HG03354 (cell line): ENCODE measurements around the gene PTPRN2.

ENCODE experiments used
- ATAC-seq: cut with Tn5 transposase; IDR thresholded peaks from one replicate; pipeline ENCODE4 v1.9.1; 2021; ENCODE audit warnings: mild to moderate bottlenecking; ENCODE audit not compliant: unreplicated experiment, poor library complexity, severe bottlenecking

The PTPRN2 gene

DNA sequence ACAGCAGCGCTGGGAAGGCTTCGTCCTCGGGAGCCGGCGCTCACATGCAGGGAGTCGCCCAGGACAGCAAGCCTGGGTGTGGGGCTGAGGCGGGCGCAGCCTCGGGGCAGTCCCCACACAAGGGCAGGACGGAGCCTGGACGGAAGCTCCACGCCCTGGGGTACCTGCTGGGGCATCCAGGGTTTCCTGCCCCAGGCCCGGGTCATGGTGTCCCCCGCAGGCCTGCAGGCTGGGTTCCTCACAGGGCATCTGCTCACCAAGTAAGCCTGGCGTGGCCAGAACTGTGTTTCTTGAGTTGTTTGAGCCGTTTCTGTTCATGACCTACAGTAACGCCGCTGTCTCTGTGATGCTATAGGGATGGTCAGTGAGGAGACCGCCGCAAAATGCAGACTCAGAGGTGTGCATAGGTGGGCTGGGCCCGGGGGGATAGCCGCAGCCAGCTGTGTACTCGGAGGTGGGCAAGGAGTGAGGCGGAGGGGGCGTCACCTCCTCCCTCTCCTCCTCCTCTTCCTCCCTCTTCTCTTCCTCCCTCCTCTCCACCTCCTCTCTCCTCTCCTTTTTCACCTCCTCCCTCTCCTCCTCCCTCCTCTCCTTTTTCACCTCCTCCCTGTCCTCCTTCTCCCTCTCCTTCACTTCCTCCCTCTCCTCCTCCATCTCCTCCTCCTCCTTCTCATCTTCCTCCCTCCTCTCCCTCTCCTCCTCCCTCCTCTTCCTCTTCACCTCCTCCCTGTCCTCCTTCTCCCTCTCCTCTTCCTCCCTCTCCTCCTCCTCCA, 811.9 kb downstream of the PTPRN2 start:
- no peak for ATAC-seq

- no peak for ATAC-seq
Measured at GRCh38 chr7:157775021-157775559, 812.5 kb downstream of the PTPRN2 start.

GRCh38 chr7:157774495-157774894, 813.1 kb downstream of the PTPRN2 start:
- no peak for ATAC-seq

- ATAC-seq: no peak
Measured at GRCh38 chr7:157773361-157773760, 814.3 kb downstream of the PTPRN2 start.

GRCh38 chr7:157772486-157773130, 815.0 kb downstream of the PTPRN2 start:
- no peak for ATAC-seq

GRCh38 chr7:157771689-157772088, 815.9 kb downstream of the PTPRN2 start:
- ATAC-seq: no peak

DNA sequence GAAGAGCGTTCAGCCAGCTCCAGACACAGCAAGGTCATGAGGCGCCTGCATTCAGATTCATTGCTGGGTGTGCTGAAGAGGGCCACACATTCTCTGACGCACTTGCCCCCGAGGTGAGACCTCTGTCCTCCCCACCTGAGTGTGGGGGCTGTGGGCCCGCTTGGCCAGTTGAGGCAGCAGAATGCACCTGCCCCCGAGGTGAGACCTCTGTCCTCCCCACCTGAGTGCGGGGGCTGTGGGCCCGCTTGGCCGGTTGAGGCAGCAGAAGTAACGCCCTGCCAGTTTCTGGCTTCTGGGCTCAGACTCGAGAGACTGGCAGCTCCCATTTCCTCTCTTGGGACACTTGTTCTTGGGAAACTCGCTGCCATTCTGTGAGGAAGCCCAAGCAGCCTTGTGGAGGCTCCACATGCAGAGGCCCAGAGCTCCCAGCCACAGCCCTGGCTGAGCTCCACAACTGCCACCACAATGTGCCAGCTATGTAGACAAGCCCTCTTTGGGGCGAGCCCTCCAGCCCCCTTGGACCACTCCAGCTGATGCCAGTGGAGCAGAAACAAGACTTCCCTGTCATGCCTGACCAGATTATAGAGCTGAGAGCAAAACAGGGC, 816.8 kb downstream of the PTPRN2 start:
- ATAC-seq: no peak

- no peak for ATAC-seq
Measured at GRCh38 chr7:157769526-157770215, 818.0 kb downstream of the PTPRN2 start.

DNA sequence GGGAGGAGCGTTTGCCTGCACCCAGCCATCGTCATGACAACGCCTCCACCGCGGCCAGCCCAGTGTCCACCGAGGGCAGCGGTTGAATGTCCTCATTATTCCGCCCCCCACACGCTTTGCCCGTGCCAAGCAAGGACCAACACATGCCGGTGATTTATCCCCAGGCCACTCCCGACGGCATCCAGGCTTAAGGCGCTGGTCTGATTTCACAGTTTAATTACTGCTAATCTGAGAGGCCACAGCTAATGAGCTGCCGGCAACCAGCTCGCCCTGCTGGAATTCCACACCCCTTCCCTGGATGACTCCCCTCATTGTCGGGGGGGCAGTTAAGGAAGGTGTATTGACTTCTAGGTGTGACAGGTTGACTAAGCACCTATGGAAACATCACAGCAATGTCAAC, 818.5 kb downstream of the PTPRN2 start:
- no peak for ATAC-seq

DNA sequence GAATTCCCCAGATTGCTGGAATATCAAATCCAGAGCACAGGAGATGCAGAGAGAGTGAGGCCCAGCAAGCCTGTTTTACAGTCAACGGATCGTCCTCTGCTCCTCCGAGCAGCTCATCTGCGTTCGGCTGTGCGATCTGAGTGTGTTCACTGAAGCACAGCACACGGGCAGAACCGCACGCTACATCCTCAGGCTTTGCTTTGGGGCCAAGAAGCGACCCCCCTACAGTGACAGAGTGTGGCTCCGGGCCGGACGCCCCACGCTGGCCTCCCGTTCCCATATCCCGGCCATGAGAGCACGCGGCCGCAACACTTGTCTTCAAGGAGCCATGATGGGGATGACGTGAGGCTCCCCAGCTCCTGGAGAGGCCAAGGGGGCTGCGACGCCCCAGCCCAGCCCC, 819.4 kb downstream of the PTPRN2 start:
- ATAC-seq: no peak

GRCh38 chr7:157767506-157768197, 820.0 kb downstream of the PTPRN2 start:
- no peak for ATAC-seq

DNA sequence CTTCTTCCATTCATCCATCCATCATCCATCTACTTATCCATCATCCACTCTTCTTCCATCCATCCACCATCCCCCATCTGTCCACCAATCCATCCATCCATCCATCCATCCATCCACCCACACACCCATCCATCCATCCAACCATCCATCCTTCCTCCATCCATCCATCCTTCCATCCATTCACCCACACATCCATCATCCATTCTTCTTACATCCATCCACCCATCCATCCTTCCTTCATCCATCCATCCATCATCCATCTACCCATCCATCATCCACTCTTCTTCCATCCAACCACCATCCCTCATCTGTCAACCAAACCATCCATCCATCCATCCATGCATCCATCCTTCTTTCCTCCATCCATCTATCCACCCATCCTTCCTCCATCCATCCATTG, 821.5 kb downstream of the PTPRN2 start:
- ATAC-seq: no peak

GRCh38 chr7:157764946-157765537, 822.6 kb downstream of the PTPRN2 start:
- no peak for ATAC-seq

- ATAC-seq: no peak
Measured at GRCh38 chr7:157764193-157764592, 823.4 kb downstream of the PTPRN2 start.

DNA sequence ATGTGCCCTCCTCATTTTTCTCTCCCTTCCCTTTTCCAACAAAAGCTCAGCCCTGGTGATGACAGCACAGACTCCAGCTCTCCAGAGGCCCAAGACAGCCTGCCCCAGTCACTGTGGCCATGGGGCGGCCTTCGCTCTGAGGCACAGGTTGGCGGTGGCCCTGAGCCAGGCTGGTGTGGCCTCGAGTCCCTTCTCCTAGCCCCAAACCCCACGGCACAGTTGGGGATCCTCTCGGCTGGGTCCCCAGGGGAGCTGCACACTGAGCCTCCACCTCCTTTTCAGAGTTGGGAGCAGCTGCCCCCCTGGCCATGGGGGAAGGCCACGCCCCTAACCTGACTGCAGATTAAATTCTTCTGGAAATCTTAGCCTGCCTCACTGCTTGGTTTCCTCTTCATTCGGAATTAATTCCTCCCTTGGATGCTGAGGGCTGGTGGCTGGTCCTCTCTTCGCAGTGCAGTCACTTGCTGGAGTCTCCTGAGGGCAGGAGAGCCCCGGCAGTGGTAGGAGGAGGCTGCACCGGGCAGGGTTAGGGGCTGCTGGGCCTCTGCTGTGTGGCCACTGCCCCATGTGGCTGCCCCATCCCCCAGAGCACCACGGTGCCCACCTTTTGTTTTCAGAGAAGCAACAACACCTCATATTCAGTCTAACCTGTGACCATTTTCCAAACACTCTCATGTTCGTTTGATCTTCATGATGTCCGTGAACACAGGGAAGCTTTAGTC, 824.2 kb downstream of the PTPRN2 start:
- no peak for ATAC-seq

GRCh38 chr7:157762824-157763223, 824.8 kb downstream of the PTPRN2 start:
- no peak for ATAC-seq

- ATAC-seq: no peak
Measured at GRCh38 chr7:157760004-157760730, 827.5 kb downstream of the PTPRN2 start.

DNA sequence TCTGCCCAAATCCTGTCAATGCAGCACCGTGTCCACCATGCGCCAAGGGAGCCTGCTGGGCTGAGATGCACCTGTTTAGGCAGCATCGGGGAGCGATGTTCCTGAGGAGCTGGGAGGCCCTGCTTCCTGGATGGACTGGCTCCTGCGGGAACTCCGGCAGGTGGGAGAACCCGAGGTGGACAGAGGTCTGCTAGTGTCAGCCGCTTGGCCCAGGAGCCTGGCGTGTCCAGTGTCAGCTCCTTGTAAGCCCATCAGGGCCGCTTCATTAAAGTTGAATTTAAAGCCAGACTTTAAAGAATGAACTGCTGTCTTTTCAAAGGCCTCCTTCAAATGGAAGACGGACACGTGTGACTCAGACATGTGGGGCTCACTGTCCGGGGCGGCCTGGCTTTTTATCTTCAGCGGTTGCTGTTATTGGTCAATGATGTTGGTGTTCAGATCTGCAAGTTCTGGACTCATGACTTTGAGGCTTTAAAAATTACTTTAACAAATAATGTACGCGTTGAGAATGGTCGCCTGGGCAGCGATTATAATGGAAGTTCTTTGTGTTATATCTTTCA, 828.3 kb downstream of the PTPRN2 start:
- ATAC-seq: no peak
